OCI-LY7 (cell line): Measurements from ENCODE around the gene STX4. TPM values are rescaled to one million over a fixed set of nuclear protein-coding genes. Genes with fewer than 3 reads are reported as not detected.
A peak's percentile ranks its signal among the peaks of the same experiment; 100 is the strongest.

Experiments
- BruUV-seq: library from RNA; stranded (reverse); fragments of 400-500 nt; replicated peaks from 2 replicates; lab custom pipeline; 2021; lab: Mats Ljungman, UMichigan
- CTCF ChIA-PET: fragments of 300-600 bp; sonication (Branson Sonifier 250); formaldehyde crosslinking; loops from one replicate; lab custom pipeline; 2022; ENCODE audit warnings: antibody characterized with exemption; ENCODE audit not compliant: unreplicated experiment; lab: Charles Lee
- POLR2A ChIA-PET: fragments of 300-600 bp; sonication (Branson Sonifier 250); formaldehyde crosslinking; loops from one replicate; lab custom pipeline; 2022; ENCODE audit warnings: antibody characterized with exemption; lab: Charles Lee
- DNase-seq: peaks from one replicate; pipeline ENCODE4 v3.0.0-alpha.2; 2015; ENCODE audit warnings: low spot score
- H2AFZ ChIP-seq: fragments of 200-600 bp; sonication (generic), shearing (Covaris generic); 2 replicates; pipeline ENCODE4 v1.6.1; 2014; ENCODE audit warnings: mild to moderate bottlenecking, antibody characterized with exemption, low read length, moderate library complexity
- H3K27ac ChIP-seq: fragments of 200-600 bp; sonication (generic); 2 replicates; pipeline ENCODE4 v1.5.1; 2014; ENCODE audit warnings: mixed run types, low read depth, mild to moderate bottlenecking, moderate library complexity, low read length, inconsistent platforms; ENCODE audit not compliant: poor library complexity, severe bottlenecking
- H3K36me3 ChIP-seq: fragments of 200-600 bp; sonication (generic); 2 replicates; pipeline ENCODE4 v1.6.1; 2014; ENCODE audit warnings: mild to moderate bottlenecking, antibody characterized with exemption, low read length, moderate library complexity, mixed read lengths; ENCODE audit not compliant: insufficient read depth
- H3K4me1 ChIP-seq: fragments of 200-600 bp; sonication (generic); 2 replicates; pipeline ENCODE4 v1.5.1; 2014; ENCODE audit warnings: mild to moderate bottlenecking, low read length; ENCODE audit not compliant: insufficient read depth, poor library complexity, severe bottlenecking
- H3K4me2 ChIP-seq: fragments of 200-600 bp; sonication (generic); 2 replicates; pipeline ENCODE4 v1.6.1; 2014; ENCODE audit warnings: mild to moderate bottlenecking, low read length
- H3K4me3 ChIP-seq: fragments of 200-600 bp; sonication (generic); 2 replicates; pipeline ENCODE4 v1.5.1; 2014; ENCODE audit warnings: mild to moderate bottlenecking, low read depth, low read length; ENCODE audit not compliant: poor library complexity, severe bottlenecking
- H3K79me2 ChIP-seq: fragments of 200-600 bp; sonication (generic); 2 replicates; pipeline ENCODE4 v1.6.1; 2016; ENCODE audit warnings: low read depth, mild to moderate bottlenecking, low read length, moderate library complexity, mixed read lengths; ENCODE audit not compliant: insufficient read depth
- H3K9me2 ChIP-seq: fragments of 200-600 bp; sonication (generic); 2 replicates; pipeline ENCODE4 v1.6.1; 2016; ENCODE audit warnings: mild to moderate bottlenecking, low read length, mixed read lengths; ENCODE audit not compliant: insufficient read depth
- H3K9me3 ChIP-seq: fragments of 200-600 bp; sonication (generic); 2 replicates; pipeline ENCODE4 v1.6.1; 2014; ENCODE audit warnings: mild to moderate bottlenecking, mixed run types, low read length, mixed read lengths
- H4K20me1 ChIP-seq: fragments of 200-600 bp; sonication (generic); 2 replicates; pipeline ENCODE4 v1.6.1; 2014; ENCODE audit warnings: mild to moderate bottlenecking, antibody characterized with exemption, low read length, moderate library complexity, mixed read lengths; ENCODE audit not compliant: insufficient read depth
- EZH2phosphoT487 ChIP-seq: fragments of 200-600 bp; sonication (generic); IDR thresholded peaks from 2 replicates; pipeline ENCODE4 v1.6.1; 2018; ENCODE audit warnings: low read depth, borderline replicate concordance, mild to moderate bottlenecking, mixed run types, antibody characterized with exemption, low read length, moderate library complexity, mixed read lengths
- intact Hi-C: fragments of 100-400 bp; cut with micrococcal nuclease; formaldehyde crosslinking; loops from one replicate; pipeline ENCODE4 v1.10.0; 2022; ENCODE audit not compliant: unreplicated experiment
- total RNA-seq, 2 experiments: library from RNA; depleted of rRNA in 1 of 2; stranded (reverse); fragments of >200 nt in 1 of 2; shearing (Covaris generic) in 1 of 2; gene quantifications; 2 replicates each; pipeline ENCODE4 v1.2.3, GENCODE V29; 2014 to 2022
- TF ChIP-seq, protein P1 (sequence below): fragments of 200-600 bp; sonication (generic); conservative IDR thresholded peaks from 2 replicates; pipeline ENCODE4 v1.5.1; 2014; ENCODE audit warnings: mild to moderate bottlenecking, antibody characterized with exemption, low read length, moderate library complexity, mixed read lengths

STX4 gene
- total RNA-seq, 2 experiments from 2014 or later = 16.6 to 40.5 TPM

DNA sequence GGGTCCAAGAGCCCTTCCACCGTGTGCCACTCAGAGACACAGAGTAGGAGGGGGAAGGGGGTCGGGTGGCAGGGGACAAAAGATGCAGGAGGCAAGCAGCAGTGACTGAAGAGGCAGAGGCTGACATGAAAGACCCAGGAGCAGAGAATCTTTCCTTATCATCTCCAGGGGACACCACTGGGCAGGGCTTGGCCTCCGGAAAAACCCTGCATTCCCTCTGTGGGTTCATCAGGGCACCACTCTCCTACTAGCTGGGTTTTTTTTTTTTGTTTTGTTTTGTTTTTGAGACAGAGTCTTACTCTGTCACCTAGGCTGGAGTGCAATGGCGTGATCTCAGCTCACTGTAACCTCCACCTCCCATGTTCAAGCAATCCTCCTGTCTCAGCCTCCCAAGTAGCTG, 2.1 kb upstream of the STX4 start:
- BruUV-seq = no TSS peak
- CTCF ChIA-PET = no interaction called here
- H3K36me3 ChIP-seq = peaks cover 4% of the 10 kb centered on the region; the same call in 1 of the 2 replicates
- no peak for DNase-seq
- no peaks in the 10 kb centered on the region; the same call in 1 of the 2 replicates for H3K79me2 ChIP-seq
- POLR2A ChIA-PET = no interaction called here
- H3K9me3 ChIP-seq = no peaks in the 10 kb centered on the region
- H3K4me2 ChIP-seq = no peak overlapping the region
- peaks cover 18% of the 10 kb centered on the region for H3K4me1 ChIP-seq
- H2AFZ ChIP-seq = no peak overlapping the region
- no peaks in the 10 kb centered on the region for H4K20me1 ChIP-seq
- H3K27ac ChIP-seq = no peak overlapping the region
- intact Hi-C loops = no loop called here
- H3K9me2 ChIP-seq = no peaks in the 10 kb centered on the region
- no peak overlapping the region for H3K4me3 ChIP-seq
- TF ChIP-seq, protein P1, sequence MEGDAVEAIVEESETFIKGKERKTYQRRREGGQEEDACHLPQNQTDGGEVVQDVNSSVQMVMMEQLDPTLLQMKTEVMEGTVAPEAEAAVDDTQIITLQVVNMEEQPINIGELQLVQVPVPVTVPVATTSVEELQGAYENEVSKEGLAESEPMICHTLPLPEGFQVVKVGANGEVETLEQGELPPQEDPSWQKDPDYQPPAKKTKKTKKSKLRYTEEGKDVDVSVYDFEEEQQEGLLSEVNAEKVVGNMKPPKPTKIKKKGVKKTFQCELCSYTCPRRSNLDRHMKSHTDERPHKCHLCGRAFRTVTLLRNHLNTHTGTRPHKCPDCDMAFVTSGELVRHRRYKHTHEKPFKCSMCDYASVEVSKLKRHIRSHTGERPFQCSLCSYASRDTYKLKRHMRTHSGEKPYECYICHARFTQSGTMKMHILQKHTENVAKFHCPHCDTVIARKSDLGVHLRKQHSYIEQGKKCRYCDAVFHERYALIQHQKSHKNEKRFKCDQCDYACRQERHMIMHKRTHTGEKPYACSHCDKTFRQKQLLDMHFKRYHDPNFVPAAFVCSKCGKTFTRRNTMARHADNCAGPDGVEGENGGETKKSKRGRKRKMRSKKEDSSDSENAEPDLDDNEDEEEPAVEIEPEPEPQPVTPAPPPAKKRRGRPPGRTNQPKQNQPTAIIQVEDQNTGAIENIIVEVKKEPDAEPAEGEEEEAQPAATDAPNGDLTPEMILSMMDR = no peak
- TF ChIP-seq EZH2phosphoT487 = no peak

GRCh38 chr16:31033709-31034492, 543 bp downstream of the STX4 start:
- POLR2A ChIA-PET = interaction anchor here (0.6 to 0.8 kb wide), 2 partner anchors 106 to 251 kb away, joined by 3 to 6 read pairs; no protein-coding TSS in a partner anchor
- no peaks in the 10 kb centered on the region; the same call in 1 of the 2 replicates for H3K79me2 ChIP-seq
- TSS peak; percentile 83 for BruUV-seq

More at GRCh38 chr16:31033709-31034492, 543 bp downstream of the STX4 start:
- TF ChIP-seq EZH2phosphoT487 = no peak
- TF ChIP-seq, protein P1 = no peak
- DNase-seq = peak; percentile 86
- Histone ChIP-seq H3K36me3 (peaks cover 4% of the 10 kb centered on the region; the same call in 1 of the 2 replicates), H3K4me3 (peak overlapping the region; percentile 98), H3K9me2 (no peaks in the 10 kb centered on the region), H3K9me3 (no peaks in the 10 kb centered on the region), H3K4me2 (peak overlapping the region; percentile 100), H2AFZ (peak overlapping the region; percentile 99), H4K20me1 (no peaks in the 10 kb centered on the region), H3K4me1 (peaks cover 18% of the 10 kb centered on the region), H3K27ac (peak overlapping the region; percentile 59)
- CTCF ChIA-PET = interaction anchor here (0.6 kb wide), 1 partner anchor 9 kb away, joined by 3 read pairs; no protein-coding TSS in a partner anchor
- intact Hi-C loops = no loop called here
